Natural killer cell (primary cell): Measurements from ENCODE around the gene DNAH10. TPM values are rescaled to one million over a fixed set of nuclear protein-coding genes. Genes with fewer than 3 reads are reported as not detected.

Experiments used
- ATAC-seq, 3 donors: fragments of 150-1000 bp in 2 of 3; fragments of 200-7000 bp in 1 of 3; cut with Tn5 transposase; 1 replicate in 1 of 3; 2 replicates in 2 of 3; pipeline ENCODE4 v1.10.0; 2021; ENCODE audit warnings: mild to moderate bottlenecking in 2 of 3, moderate library complexity in 2 of 3
- DNase-seq, 2 donors: peaks; one replicate each; pipeline versions ENCODE4 v3.0.0 to v3.0.0-alpha.2; 2013 to 2021; ENCODE audit warnings: mixed read lengths in 1 of 2
- H3K27ac ChIP-seq: one replicate; pipeline ENCODE4 v1.5.1; 2013; ENCODE audit warnings: mild to moderate bottlenecking, low read length
- H3K27me3 ChIP-seq: one replicate; pipeline ENCODE4 v1.6.1; 2013; ENCODE audit warnings: low read length; ENCODE audit not compliant: control insufficient read depth, insufficient read depth
- H3K36me3 ChIP-seq: one replicate; pipeline ENCODE4 v1.6.1; 2013; ENCODE audit warnings: low read length; ENCODE audit not compliant: control insufficient read depth, insufficient read depth
- H3K4me1 ChIP-seq: one replicate; pipeline ENCODE4 v1.6.1; 2013; ENCODE audit warnings: low read length; ENCODE audit not compliant: control insufficient read depth, insufficient read depth
- H3K4me3 ChIP-seq: one replicate; pipeline ENCODE4 v1.5.1; 2013; ENCODE audit warnings: low read length
- H3K9me3 ChIP-seq: one replicate; pipeline ENCODE4 v1.6.1; 2013; ENCODE audit warnings: low read length; ENCODE audit not compliant: control insufficient read depth, insufficient read depth
- H3K27ac Mint-ChIP-seq, 2 donors: one replicate each; pipeline ENCODE4 v1.8.0; 2022; ENCODE audit warnings: mild to moderate bottlenecking in 2 of 2, mixed read lengths in 2 of 2, moderate library complexity in 1 of 2
- H3K27me3 Mint-ChIP-seq, 2 donors: one replicate each; pipeline ENCODE4 v1.8.0; 2022; ENCODE audit warnings: low read depth in 2 of 2, mixed read lengths in 2 of 2
- H3K36me3 Mint-ChIP-seq: one replicate; pipeline ENCODE4 v1.8.0; 2022; ENCODE audit warnings: mixed read lengths
- H3K4me1 Mint-ChIP-seq, 2 donors: one replicate each; pipeline ENCODE4 v1.8.0; 2022; ENCODE audit warnings: mixed read lengths in 2 of 2
- H3K4me3 Mint-ChIP-seq: one replicate; pipeline ENCODE4 v1.8.0; 2022; ENCODE audit warnings: mild to moderate bottlenecking, moderate library complexity, mixed read lengths
- H3K9me3 Mint-ChIP-seq, 2 donors: one replicate each; pipeline ENCODE4 v1.8.0; 2022; ENCODE audit warnings: mixed read lengths in 2 of 2
- WGBS: methylation state at CpG from one replicate; pipeline ENCODE4 v1.1.7; 2013; ENCODE audit warnings: missing lambda C conversion rate; ENCODE audit not compliant: insufficient coverage; 5-methylcytosine and 5-hydroxymethylcytosine counted together
- intact Hi-C: fragments of 100-400 bp; cut with micrococcal nuclease; formaldehyde crosslinking; loops from one replicate; pipeline ENCODE4 v1.14.2; 2022
- total RNA-seq, 4 donors: library from RNA; stranded (reverse); fragments of 120-200 nt in 1 of 4; gene quantifications; one replicate each; pipeline versions ENCODE4 v1.2.3 to v1.2.4, GENCODE V29; 2013 to 2022
- TF ChIP-seq, protein P1 (sequence below): fragments of 200-600 bp; IDR thresholded peaks from one replicate; pipeline ENCODE4 v1.8.0; 2022; ENCODE audit warnings: antibody characterized with exemption

DNAH10 gene
- total RNA-seq, 3 donors from 2014 or later (not counting 1 experiment from before 2014, with no cell fraction given): 0.43 to 1.7 (median 0.94) TPM

DNA sequence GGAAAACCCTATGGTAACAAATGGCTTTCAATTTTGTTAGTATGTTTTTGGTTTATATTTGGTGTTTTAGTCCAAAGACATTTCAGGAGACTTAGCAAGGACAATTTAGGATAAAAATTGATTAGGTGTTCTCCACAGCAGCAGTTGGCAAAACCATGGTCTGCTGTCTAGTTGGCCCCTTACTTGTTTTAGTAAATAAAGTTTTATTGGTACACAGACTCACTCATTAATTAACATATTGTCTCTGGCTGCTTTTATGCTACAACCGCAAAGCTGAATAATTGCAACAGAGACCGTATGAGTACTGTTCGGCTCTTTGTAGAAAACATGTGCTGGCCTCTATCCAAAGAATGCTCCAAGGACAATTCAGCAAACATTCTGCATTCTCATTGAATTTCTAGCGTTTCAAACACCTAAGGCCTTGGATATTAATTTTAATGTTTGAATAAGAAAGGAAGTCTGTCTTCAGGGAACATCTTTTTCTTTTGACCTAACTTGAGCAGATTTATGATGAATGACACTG is 132.8 kb downstream of the DNAH10 start:
- H3K27me3 Mint-ChIP-seq: peaks cover 0 to 8% of the 10 kb centered on the region in 2 donors
- Histone ChIP-seq H3K4me1 (no peaks in the 10 kb centered on the region), H3K9me3 (no peaks in the 10 kb centered on the region), H3K36me3 (no peaks in the 10 kb centered on the region), H3K27ac (no peak overlapping the region), H3K27me3 (no peaks in the 10 kb centered on the region), H3K4me3 (no peak overlapping the region)
- intact Hi-C loops: no loop called here
- H3K27ac Mint-ChIP-seq: no peak overlapping the region
- no peak overlapping the region for H3K4me3 Mint-ChIP-seq
- H3K36me3 Mint-ChIP-seq: no peaks in the 10 kb centered on the region
- TF ChIP-seq, protein P1, sequence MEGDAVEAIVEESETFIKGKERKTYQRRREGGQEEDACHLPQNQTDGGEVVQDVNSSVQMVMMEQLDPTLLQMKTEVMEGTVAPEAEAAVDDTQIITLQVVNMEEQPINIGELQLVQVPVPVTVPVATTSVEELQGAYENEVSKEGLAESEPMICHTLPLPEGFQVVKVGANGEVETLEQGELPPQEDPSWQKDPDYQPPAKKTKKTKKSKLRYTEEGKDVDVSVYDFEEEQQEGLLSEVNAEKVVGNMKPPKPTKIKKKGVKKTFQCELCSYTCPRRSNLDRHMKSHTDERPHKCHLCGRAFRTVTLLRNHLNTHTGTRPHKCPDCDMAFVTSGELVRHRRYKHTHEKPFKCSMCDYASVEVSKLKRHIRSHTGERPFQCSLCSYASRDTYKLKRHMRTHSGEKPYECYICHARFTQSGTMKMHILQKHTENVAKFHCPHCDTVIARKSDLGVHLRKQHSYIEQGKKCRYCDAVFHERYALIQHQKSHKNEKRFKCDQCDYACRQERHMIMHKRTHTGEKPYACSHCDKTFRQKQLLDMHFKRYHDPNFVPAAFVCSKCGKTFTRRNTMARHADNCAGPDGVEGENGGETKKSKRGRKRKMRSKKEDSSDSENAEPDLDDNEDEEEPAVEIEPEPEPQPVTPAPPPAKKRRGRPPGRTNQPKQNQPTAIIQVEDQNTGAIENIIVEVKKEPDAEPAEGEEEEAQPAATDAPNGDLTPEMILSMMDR: no peak
- WGBS: 98% methylated on average over 4 of the region's 4 CpGs
- DNase-seq (no peak), ATAC-seq (no peak)
- no peaks in the 10 kb centered on the region for H3K4me1 Mint-ChIP-seq
- H3K9me3 Mint-ChIP-seq: no peaks in the 10 kb centered on the region

DNA sequence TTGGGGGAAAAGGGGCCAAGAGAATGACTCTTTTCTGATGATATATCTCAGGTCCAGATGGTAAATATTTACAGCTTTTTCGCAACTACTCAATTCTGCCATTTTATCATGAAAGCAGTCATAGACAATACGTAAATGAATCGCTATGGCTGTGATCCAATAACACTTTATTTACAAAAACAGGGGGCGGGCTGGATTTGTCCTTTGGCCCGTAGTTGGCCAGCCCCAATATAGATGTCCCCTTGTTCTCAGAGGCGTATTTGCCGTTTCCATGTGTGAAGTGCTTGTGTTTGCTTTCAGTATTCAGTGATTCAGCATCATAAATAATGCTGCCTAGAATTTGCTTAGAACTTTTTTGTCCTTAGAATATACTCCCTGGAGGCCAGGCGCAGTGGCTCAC is 133.3 kb downstream of the DNAH10 start:
- Mint-ChIP-seq H3K27me3 (peaks cover 1 to 11% of the 10 kb centered on the region in 2 donors), H3K4me3 (no peak overlapping the region), H3K9me3 (no peaks in the 10 kb centered on the region), H3K4me1 (no peaks in the 10 kb centered on the region), H3K36me3 (no peaks in the 10 kb centered on the region), H3K27ac (no peak overlapping the region)
- Histone ChIP-seq H3K36me3 (no peaks in the 10 kb centered on the region), H3K4me3 (no peak overlapping the region), H3K27me3 (no peaks in the 10 kb centered on the region), H3K9me3 (no peaks in the 10 kb centered on the region), H3K4me1 (no peaks in the 10 kb centered on the region), H3K27ac (no peak overlapping the region)
- WGBS: 98% methylated on average over 8 of the region's 8 CpGs
- DNase-seq: no peak
- ATAC-seq: no peak
- intact Hi-C loops: no loop called here
- TF ChIP-seq, protein P1: no peak

DNA sequence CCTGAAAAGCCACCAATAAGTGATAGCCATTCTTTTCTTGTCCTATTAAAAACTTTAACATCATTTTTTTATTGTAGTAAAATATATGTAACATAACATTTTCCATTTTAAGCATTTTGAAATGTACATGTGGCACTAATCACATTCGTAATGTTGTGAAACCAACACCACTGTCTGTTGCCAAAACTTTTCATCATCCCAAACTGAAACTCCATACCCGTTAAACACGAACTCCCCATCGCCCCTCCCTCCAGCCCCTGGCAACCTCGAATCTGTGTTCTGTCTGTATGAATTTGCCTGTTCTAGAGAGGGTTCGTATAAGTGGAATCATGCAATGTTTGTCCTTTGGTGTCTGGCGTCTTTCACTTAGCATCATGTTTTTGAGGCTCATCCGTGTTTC is 134.7 kb downstream of the DNAH10 start:
- ATAC-seq (no peak), DNase-seq (no peak)
- Histone ChIP-seq H3K27ac (no peak overlapping the region), H3K4me1 (no peaks in the 10 kb centered on the region), H3K27me3 (no peaks in the 10 kb centered on the region), H3K36me3 (no peaks in the 10 kb centered on the region), H3K9me3 (no peaks in the 10 kb centered on the region), H3K4me3 (no peak overlapping the region)
- no peak overlapping the region for H3K4me3 Mint-ChIP-seq
- no peaks in the 10 kb centered on the region for H3K9me3 Mint-ChIP-seq
- WGBS: 97% methylated on average over 8 of the region's 8 CpGs
- intact Hi-C loops: no loop called here
- H3K36me3 Mint-ChIP-seq: no peaks in the 10 kb centered on the region
- TF ChIP-seq, protein P1: no peak
- peaks cover 0 to 7% of the 10 kb centered on the region in 2 donors for H3K4me1 Mint-ChIP-seq
- no peak overlapping the region for H3K27ac Mint-ChIP-seq
- peaks cover 12 to 15% of the 10 kb centered on the region in 2 donors for H3K27me3 Mint-ChIP-seq

DNA sequence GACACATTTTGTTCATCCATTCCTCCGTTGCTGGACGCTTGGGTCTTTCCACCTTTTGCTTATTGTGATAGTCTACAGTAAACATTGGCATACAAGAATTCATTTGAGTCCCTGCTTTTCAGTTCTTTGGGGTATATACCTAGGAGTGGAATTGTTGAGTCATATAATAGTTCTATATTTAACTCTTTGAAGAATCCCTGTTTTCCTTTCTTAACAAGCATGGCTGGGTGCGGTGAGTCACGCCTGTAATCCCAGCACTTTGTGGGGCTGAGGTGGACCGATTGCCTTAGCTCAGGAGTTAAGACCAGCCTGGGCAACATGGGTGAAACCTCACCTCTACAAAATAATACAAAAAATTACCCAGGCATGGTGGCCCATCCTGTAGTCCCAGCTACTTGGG is 135.1 kb downstream of the DNAH10 start:
- Mint-ChIP-seq H3K27ac (no peak overlapping the region), H3K9me3 (no peaks in the 10 kb centered on the region), H3K4me1 (peaks cover 0 to 7% of the 10 kb centered on the region in 2 donors), H3K4me3 (no peak overlapping the region), H3K36me3 (no peaks in the 10 kb centered on the region), H3K27me3 (peaks cover 12 to 15% of the 10 kb centered on the region in 2 donors)
- 90% methylated on average over 5 of the region's 5 CpGs for WGBS
- no peak for DNase-seq
- Histone ChIP-seq H3K4me1 (no peaks in the 10 kb centered on the region), H3K4me3 (no peak overlapping the region), H3K27me3 (no peaks in the 10 kb centered on the region), H3K27ac (no peak overlapping the region), H3K9me3 (no peaks in the 10 kb centered on the region), H3K36me3 (no peaks in the 10 kb centered on the region)
- intact Hi-C loops: no loop called here
- TF ChIP-seq, protein P1: no peak
- ATAC-seq: no peak
